ENCODE results near the gene MTFR2. TPM values are rescaled to one million over a fixed set of nuclear protein-coding genes. Genes with fewer than 3 reads are reported as not detected.

MTFR2 gene
- total and polyA plus RNA-seq, 2 donors (not counting 3 experiments of a cell fraction or from before 2014, with no cell fraction given) = 7.7 to 8.7 TPM

GRCh38 chr6:136209496-136209895, 40.6 kb downstream of the MTFR2 start:
- BruUV-seq (replicated peaks) = no TSS peak
- dilution Hi-C loops (cut with MboI; ENCODE audit: extremely low pct_ligation_motif_present, low sequenced_read_pairs) = no loop called here
- Histone ChIP-seq H3K9ac (replicated peaks; ENCODE audit: extremely low read depth, insufficient read depth, low read length) (no peak overlapping the region), H3K9me3 (replicated peaks; ENCODE audit: control insufficient read depth, insufficient read depth, low read length) (no peaks in the 10 kb centered on the region), H3K4me1 (ENCODE audit: control insufficient read depth, extremely low read depth, insufficient read depth, low read length) (no peaks in the 10 kb centered on the region), H3K4me3 (replicated peaks in 1 of 3; ENCODE audit: insufficient read depth in 1 of 3, low read depth in 1 of 3, low read length in 3 of 3) (no peak overlapping the region), H3K79me2 (ENCODE audit: control insufficient read depth, insufficient read depth, low read length) (no peaks in the 10 kb centered on the region), H3K36me3 (ENCODE audit: control insufficient read depth in 2 of 2, extremely low read depth in 1 of 2, insufficient read depth in 2 of 2, low read length in 2 of 2) (no peaks in the 10 kb centered on the region), H3K27ac (ENCODE audit: insufficient read depth, low read depth, low read length) (no peak overlapping the region), H3K4me2 (ENCODE audit: insufficient read depth, low read length) (no peak overlapping the region), H3K27me3 (ENCODE audit: control insufficient read depth in 2 of 2, insufficient read depth in 2 of 2, low read length in 2 of 2) (no peaks in the 10 kb centered on the region), H4K20me1 (replicated peaks; ENCODE audit: control insufficient read depth, extremely low read depth, insufficient read depth, low read length) (no peaks in the 10 kb centered on the region), H2AFZ (ENCODE audit: low read depth, low read length) (no peak overlapping the region), H3K9me1 (replicated peaks; ENCODE audit: control insufficient read depth, extremely low read depth, insufficient read depth, low read length) (no peaks in the 10 kb centered on the region)
- ChIA-PET POLR2A (no interaction called here), CTCF (no interaction called here)
- intact Hi-C loops (cut with micrococcal nuclease) = no loop called here
- no peak for FAIRE-seq
- no peak for TF ChIP-seq FOS (IDR thresholded peaks at IDR 0.05; ENCODE audit: borderline replicate concordance, insufficient read depth, low read length)
- no peak for TF ChIP-seq MYC (IDR thresholded peaks at IDR 0.05; ENCODE audit: low read depth, low read length)
- TF ChIP-seq, protein P1, sequence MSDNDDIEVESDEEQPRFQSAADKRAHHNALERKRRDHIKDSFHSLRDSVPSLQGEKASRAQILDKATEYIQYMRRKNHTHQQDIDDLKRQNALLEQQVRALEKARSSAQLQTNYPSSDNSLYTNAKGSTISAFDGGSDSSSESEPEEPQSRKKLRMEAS (IDR thresholded peaks at IDR 0.05; ENCODE audit: insufficient read depth, insufficient read length) = no peak
- TF ChIP-seq, protein P2, sequence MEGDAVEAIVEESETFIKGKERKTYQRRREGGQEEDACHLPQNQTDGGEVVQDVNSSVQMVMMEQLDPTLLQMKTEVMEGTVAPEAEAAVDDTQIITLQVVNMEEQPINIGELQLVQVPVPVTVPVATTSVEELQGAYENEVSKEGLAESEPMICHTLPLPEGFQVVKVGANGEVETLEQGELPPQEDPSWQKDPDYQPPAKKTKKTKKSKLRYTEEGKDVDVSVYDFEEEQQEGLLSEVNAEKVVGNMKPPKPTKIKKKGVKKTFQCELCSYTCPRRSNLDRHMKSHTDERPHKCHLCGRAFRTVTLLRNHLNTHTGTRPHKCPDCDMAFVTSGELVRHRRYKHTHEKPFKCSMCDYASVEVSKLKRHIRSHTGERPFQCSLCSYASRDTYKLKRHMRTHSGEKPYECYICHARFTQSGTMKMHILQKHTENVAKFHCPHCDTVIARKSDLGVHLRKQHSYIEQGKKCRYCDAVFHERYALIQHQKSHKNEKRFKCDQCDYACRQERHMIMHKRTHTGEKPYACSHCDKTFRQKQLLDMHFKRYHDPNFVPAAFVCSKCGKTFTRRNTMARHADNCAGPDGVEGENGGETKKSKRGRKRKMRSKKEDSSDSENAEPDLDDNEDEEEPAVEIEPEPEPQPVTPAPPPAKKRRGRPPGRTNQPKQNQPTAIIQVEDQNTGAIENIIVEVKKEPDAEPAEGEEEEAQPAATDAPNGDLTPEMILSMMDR (IDR thresholded peaks at IDR 0.05; ENCODE audit: extremely low read depth in 1 of 2, insufficient read depth in 1 of 2, low read depth in 1 of 2, low read length in 2 of 2) = no peak
- no peak for TF ChIP-seq EZH2 (IDR thresholded peaks at IDR 0.05; ENCODE audit: borderline replicate concordance, low read depth, low read length, severe bottlenecking)
- no peak for TF ChIP-seq GATA2 (IDR thresholded peaks at IDR 0.05; ENCODE audit: insufficient read depth, insufficient read length, low read depth, low read length)
- TF ChIP-seq JUN (IDR thresholded peaks at IDR 0.05; ENCODE audit: borderline replicate concordance, insufficient read depth, insufficient read length, low read depth) = no peak
- TF ChIP-seq POLR2AphosphoS5 (IDR thresholded peaks at IDR 0.05; ENCODE audit: insufficient read depth, low read depth, low read length) = no peak
- TF ChIP-seq POLR2A (IDR thresholded peaks at IDR 0.05; ENCODE audit: low read depth, low read length) = no peak
- no peak for DNase-seq (ENCODE audit: low read depth, low spot score)
